ELR (cell line): ENCODE results near the gene SPOCK2.
"Not testable (repeated sequence)": the region's sequence is repeated elsewhere in the genome, so short reads cannot be mapped to it uniquely, and the experiment has no call there.

ENCODE experiments used
- DNase-seq: peaks from one replicate; pipeline ENCODE4 v3.0.0-alpha.2; 2015; ENCODE audit warnings: low read depth

SPOCK2 gene

GRCh38 chr10:72056932-72057751 lies 31.2 kb downstream of the SPOCK2 start:
- no peak for DNase-seq

GRCh38 chr10:72056113-72056512 lies 32.2 kb downstream of the SPOCK2 start:
- DNase-seq = no peak

DNA sequence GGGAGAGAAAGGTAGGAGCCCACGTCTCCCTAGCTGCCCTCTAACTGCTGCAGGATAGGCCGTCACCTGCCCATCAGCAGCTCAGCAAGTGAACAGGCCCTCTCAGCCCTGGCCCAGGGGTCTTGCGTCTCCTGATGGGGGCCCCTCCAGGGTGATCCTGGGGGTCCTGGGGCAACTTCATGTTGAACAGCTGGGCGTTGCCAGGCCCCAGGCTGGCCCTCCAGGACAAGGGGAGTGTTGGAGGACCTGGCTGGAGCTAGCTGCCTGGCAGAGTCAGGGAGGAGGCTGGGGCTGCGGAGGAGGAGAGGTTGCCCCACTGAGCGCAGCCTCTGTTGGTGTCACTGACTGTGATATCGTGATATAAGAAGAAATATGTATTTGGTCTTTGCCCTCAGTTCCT lies 34.7 kb downstream of the SPOCK2 start:
- no peak for DNase-seq

DNA sequence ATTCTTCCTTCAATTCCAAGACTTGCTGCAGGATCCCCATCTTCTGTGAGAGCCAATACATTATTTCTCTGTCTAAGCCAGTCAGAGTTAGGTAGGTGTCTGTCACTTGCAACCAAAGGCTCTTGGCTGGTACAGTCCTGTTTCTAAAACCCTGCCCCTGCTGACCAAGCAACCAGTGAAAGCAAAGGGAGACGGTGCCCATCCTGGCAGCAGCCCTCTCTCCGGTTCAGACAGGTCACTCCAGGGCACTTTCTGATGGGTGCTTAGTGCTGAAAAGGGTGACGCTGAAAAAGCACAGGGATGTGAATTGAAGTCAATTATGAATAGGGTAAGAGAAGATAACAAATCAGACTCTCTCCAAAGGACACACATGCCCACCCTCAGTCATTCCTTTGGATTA lies 37.5 kb downstream of the SPOCK2 start:
- no peak for DNase-seq

GRCh38 chr10:72049969-72050781 lies 38.2 kb downstream of the SPOCK2 start:
- DNase-seq = no peak

GRCh38 chr10:72049472-72049871 lies 38.9 kb downstream of the SPOCK2 start:
- no peak for DNase-seq

DNA sequence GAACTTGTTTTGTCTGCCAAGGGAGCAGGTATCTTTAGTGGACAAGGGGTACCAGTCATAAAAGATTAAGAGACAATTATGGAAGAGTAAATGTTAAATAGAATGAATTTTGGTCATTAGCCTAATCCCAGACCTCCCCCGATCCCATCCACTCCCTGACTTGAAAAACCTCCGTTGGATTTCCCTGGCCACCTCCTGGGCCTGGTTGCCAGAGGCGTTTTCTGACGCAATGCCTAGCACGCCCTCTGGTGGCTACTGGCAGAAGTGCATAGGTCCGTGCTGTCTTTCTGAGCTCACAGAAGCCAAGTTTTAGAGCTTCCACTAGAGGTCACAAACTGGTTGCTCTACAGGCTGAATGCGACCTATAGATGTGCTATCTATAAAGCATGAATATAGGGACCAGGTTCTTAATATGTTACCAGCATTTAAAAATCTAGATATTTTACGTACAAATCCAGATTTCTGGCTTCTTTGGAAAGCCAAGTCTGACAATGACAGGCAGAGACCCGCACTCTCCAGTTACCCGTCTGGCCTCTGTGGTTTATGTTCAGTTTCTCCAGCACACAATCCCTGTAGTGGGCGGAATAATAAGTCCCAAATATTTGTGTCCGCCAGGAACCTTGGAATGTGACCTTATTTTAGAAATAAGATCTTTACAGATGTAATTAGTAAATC lies 39.8 kb downstream of the SPOCK2 start:
- peak; percentile 91 for DNase-seq

DNA sequence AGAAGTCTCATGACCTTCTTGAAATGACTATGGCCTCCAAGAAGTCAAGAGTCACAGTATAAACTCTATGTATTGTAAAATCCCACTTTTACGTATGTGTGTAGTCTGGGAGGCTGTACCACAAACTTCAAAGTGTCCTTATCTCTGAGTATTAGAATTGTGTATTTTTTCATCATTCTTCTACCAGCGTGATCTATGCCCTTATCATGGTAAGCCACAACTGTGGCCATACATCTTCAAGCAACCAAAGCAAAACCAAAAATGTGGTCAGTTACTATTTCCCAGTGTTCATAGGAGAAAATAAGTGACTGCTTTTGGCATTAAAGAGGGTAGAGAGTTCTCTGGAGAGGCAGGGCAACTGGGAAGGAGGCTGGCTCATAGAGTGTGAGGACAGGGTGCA lies 42.8 kb downstream of the SPOCK2 start:
- no peak for DNase-seq

- no peak for DNase-seq
Observed at GRCh38 chr10:72044417-72045041, 43.8 kb downstream of the SPOCK2 start.

DNA sequence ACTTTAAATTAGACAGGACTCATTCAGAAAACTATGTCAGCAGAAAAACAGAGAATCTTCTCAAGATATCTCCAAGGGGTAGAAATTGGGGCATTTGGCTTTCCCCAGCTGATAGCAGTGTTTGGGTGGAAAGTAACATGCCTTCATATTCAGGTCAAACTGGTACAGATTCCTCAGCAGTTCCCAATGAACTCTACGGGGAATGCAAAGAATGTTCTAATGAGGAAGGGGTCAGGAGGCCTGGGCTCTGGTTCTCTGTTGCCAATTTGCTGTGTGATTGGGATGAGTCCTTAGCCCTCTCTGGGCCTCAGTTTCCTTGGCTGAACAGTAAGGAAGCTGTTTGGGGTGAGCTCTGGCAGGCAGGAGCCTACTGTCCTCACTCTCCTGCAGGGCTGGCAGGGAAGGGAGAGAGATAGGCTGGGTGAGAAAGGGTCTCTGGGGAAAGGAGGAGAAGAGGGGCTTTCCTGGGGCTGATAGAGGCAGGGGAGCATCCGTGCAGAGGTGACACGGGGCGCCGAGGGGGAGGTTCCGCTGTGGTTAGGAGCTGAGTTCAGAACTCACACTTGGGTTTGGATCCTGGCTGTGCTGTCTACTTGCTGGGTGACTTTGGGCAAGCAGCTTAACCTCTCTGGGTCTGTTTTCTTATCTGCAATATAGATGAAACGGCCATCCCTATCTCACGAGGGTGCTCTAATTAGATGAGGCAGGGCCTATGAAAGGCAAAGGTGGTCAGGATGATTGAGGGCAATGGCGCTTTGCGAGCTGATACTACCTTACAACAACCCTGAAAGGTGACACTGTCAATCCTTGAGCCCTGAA lies 45.1 kb downstream of the SPOCK2 start:
- DNase-seq = no peak

DNA sequence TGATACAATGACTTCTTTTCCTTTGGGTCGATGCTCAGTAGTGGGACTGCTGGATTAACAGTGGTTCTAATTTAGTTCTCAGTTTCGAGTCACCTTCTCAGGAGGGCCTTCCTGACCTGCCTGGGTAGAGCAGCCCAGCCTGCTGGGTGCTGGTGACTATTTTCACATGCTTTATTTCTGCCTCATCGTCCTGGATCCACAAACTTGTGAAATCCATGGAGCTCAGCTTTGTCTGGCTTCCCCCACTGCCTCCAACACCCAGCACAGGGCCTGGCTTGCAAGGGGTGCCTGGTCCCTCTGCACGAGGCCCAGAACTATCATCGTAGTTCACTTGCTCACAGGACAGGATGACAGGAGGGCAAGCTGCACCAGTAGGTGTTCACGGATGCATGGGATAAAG lies 46.9 kb downstream of the SPOCK2 start:
- no peak for DNase-seq

DNA sequence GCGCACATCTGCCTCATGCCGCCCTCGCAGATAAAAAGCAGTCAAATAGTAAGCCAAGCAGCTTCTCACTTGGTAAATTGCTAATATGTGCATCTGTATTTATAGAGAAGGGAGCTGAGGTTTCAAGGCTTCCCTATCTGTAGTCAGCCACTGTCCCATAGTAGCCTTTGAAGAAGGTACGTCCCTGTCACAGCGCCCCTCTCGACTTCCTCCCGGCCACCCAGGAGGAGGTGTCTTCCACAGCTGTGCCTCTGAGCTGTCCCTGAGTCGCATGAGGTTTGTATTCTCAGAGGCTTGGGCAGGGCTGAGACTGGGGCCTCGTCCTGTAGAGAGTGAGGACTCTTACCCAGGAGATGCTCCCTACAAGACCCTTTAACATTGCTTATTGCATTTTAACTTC lies 49.0 kb downstream of the SPOCK2 start:
- DNase-seq = no peak

- DNase-seq = peak; percentile 60
Observed at GRCh38 chr10:72038458-72039001, 49.8 kb downstream of the SPOCK2 start.

DNA sequence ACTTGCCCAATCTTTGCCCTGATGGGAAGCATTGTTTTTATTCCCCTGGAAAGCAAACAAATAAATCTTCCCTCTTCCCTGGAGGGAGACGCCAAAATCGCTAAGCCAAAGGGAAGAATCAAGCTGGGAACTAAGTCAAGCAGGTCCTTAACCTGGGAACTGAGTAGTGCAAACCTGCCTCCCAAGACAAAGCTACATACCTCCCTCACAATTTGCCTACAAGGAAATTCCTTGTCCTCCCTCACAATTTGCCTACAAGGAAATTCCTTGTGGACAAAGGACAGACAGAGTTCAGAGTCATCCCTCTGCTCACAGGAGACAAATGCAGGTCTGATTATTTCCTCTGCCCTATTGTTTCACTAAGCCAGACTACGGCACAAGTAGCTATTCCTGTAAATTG lies 50.5 kb downstream of the SPOCK2 start:
- DNase-seq = no peak

DNA sequence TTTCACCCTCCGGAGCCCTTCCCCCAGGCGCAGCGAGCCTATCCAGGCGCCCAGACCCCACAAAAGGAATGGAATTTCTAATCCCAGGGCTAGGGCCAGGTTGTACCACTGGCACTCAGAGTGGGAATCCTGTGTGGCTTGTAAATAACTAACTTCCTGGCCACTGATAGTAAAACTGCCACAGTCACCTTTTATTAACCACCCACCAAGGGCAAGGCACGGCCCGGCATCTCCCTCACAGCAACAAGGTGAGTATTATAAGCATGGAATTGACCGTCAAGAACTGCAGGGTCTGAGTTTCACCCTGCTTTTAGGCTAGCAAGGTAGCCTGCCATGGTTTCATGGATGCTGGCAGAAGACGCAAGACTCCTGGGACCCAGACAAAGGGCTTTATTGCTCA lies 51.1 kb downstream of the SPOCK2 start:
- no peak for DNase-seq

DNA sequence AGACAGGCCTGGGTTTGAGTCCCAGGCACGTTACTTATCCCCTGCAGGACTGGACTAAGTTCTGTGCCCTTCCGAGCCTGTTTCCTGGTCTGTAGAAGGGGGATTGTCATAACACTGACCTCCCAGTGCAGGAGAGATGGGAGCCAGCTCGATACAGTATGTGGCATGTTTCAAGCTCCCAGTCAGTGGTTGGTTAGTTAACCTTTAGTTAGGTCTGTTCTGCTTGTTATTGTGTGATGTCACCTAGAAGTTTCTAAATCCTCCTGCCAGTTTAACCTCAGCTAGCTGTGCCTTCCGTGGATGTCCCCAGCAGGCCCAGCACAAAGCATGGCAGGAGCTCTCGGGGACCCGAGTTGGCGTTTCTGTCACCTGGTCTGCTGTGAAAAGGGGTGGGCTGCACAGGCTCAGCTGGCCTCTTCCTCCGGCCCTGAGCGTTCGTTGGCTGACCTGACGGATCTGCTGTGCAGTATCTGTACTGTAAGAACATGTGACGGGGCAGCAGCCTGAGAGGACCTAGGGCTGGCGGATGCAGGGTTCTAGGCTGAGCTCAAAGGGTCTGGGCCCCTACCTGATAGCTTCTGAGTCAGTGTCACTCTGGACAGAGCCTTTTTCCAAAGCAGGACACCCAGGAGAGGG lies 53.0 kb downstream of the SPOCK2 start:
- DNase-seq = no peak

DNA sequence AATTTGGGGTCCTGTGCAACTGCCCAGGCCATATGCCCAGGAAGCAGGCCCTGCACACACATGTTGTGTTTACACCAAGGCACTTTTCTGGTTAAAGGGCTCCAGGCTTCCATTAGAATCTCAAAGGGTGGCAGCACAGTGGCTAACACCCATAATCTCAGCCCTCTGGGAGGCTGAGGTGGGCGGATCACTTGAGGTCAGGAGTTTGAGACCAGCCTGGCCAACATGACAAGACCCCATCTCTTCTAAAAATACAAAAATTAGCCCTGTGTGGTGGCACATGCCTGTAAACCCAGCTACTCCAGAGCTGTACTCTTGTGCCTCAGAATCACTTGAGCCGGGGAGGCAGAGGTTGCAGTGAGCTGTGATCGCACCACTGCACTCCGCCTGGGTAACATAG lies 53.6 kb downstream of the SPOCK2 start:
- DNase-seq = no peak

DNA sequence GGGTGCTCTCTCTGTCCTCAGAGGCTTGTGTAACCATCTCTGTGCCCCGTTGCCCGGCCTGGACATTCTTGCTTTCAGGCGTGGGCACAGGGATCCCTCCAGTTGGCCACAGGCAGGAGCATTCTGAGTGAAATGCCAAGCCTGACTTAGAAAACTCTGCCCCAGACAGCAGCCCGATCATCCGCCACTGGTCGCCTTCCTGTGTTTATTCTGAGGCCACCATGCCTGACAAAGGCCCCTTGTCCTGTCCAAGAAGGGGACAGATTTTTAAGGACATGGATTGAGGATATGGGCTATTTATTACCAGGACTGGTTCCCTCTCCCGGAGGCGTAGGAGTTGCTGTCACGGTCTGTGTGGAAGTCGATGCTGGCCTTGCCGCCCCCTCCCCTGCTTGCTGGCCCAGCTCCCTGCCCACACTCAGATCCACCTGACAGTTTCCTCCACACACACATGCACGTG lies 54.3 kb downstream of the SPOCK2 start:
- DNase-seq = no peak

- not testable (repeated sequence) for DNase-seq
Observed at GRCh38 chr10:72032409-72033162, 55.8 kb downstream of the SPOCK2 start.

DNA sequence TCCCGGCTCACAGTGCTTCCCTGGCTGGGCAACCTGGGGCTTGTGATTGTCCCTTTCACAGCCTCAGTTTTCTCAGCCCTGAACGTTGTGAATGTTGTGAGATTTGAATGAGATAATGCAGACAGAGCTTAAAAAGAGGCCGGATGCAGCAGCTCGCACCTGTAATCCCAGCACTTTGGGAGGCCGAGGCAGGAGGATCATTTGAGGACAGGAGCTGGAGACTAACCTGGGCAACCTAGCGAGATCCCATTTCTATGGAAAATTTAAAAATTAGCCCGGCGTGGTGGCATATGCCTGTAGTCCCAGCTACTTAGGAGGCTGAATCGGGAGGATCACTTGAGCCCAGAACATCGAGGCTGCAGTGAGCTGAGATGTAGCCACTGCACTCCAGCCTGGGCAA lies 56.6 kb downstream of the SPOCK2 start:
- DNase-seq = no peak
